HCT116 (cell line): Measurements from ENCODE around the gene POLR2J.
"Not testable (repeated sequence)": the region's sequence is repeated elsewhere in the genome, so short reads cannot be mapped to it uniquely, and the experiment has no call there.

ENCODE experiments used
- CEBPB ChIP-seq: IDR thresholded peaks from 2 replicates; pipeline ENCODE4 v1.6.1; 2012; ENCODE audit warnings: low read depth
- EZH2 ChIP-seq: fragments of 200-600 bp; sonication (generic); IDR thresholded peaks from 2 replicates; pipeline ENCODE4 v1.6.1; 2017; ENCODE audit warnings: antibody characterized with exemption, mixed run types
- EZH2phosphoT487 ChIP-seq: fragments of 200-600 bp; IDR thresholded peaks from 2 replicates; pipeline ENCODE4 v1.6.1; 2018; ENCODE audit warnings: antibody characterized with exemption, borderline replicate concordance
- FOSL1 ChIP-seq: IDR thresholded peaks from 2 replicates; pipeline ENCODE4 v1.6.1; 2012; ENCODE audit warnings: low read depth
- JUND ChIP-seq: IDR thresholded peaks from 2 replicates; pipeline ENCODE4 v1.6.1; 2012
- POLR2A ChIP-seq: IDR thresholded peaks from 2 replicates; pipeline ENCODE4 v1.7.0; 2011; ENCODE audit warnings: borderline replicate concordance; ENCODE audit not compliant: insufficient read depth, insufficient read length; ENCODE audit errors: extremely low read depth
- POLR2AphosphoS5 ChIP-seq: IDR thresholded peaks from 2 replicates; pipeline ENCODE4 v1.6.1; 2011; ENCODE audit warnings: mild to moderate bottlenecking, low read depth, low read length, moderate library complexity
- RAD21 ChIP-seq: IDR thresholded peaks from 2 replicates; pipeline ENCODE4 v1.6.1; 2012; ENCODE audit warnings: low read depth, mild to moderate bottlenecking
- SIN3A ChIP-seq: IDR thresholded peaks from 2 replicates; pipeline ENCODE4 v1.6.1; 2012; ENCODE audit warnings: low read depth
- TCF7L2 ChIP-seq: IDR thresholded peaks from 2 replicates; pipeline ENCODE4 v1.7.0; 2011; ENCODE audit warnings: borderline replicate concordance, inconsistent platforms; ENCODE audit not compliant: insufficient read depth, insufficient read length; ENCODE audit errors: extremely low read depth
- YY1 ChIP-seq: IDR thresholded peaks from 2 replicates; pipeline ENCODE4 v1.6.1; 2011; ENCODE audit warnings: low read length, low read depth, moderate library complexity, mild to moderate bottlenecking; ENCODE audit not compliant: insufficient replicate concordance; ENCODE audit errors: extremely low read depth
- ZNF274 ChIP-seq: fragments of 200-500 bp; sonication (Bioruptor generic); IDR thresholded peaks from 2 replicates; pipeline ENCODE4 v1.6.1; 2014; ENCODE audit warnings: mild to moderate bottlenecking, low read depth, low read length, inconsistent platforms
- TF ChIP-seq, protein P1 (sequence below), 3 experiments: fragments of 200-600 bp in 1 of 3; sonication (generic) in 1 of 3; IDR thresholded peaks in 2 of 3; conservative IDR thresholded peaks in 1 of 3; 2 replicates each; pipeline ENCODE4 v1.5.1; 2012 to 2017; ENCODE audit warnings: low read depth in 2 of 3, low read length in 2 of 3, antibody characterized with exemption in 1 of 3, borderline replicate concordance in 1 of 3, control low read depth in 1 of 3, mild to moderate bottlenecking in 1 of 3, mixed read lengths in 1 of 3, mixed run types in 1 of 3, moderate library complexity in 1 of 3; ENCODE audit not compliant: insufficient read depth in 1 of 3

DNA sequence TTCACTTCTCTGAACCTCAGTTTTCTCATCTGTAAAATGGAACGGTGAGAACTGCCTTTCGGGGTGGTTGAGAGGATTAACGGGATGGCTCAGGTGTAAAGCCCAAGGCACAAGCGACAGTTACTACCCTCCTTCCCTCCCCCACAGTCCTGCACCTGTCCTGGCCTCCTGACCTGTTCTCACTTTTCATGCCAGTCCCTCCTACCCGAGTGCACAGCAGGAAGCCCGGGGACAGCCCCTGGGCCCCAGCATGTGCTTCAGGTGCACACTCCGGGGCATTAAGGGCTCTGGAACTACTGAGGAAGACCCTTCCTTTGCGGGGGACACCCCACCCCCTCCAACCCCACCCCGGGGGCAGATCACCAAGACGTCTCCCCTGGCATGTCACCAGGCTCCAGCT is 38.2 kb upstream of the POLR2J start:
- not testable (repeated sequence) for TF ChIP-seq ZNF274, POLR2AphosphoS5, RAD21, YY1, POLR2A, FOSL1, EZH2, JUND, CEBPB, SIN3A, EZH2phosphoT487, TCF7L2
- TF ChIP-seq, protein P1, sequence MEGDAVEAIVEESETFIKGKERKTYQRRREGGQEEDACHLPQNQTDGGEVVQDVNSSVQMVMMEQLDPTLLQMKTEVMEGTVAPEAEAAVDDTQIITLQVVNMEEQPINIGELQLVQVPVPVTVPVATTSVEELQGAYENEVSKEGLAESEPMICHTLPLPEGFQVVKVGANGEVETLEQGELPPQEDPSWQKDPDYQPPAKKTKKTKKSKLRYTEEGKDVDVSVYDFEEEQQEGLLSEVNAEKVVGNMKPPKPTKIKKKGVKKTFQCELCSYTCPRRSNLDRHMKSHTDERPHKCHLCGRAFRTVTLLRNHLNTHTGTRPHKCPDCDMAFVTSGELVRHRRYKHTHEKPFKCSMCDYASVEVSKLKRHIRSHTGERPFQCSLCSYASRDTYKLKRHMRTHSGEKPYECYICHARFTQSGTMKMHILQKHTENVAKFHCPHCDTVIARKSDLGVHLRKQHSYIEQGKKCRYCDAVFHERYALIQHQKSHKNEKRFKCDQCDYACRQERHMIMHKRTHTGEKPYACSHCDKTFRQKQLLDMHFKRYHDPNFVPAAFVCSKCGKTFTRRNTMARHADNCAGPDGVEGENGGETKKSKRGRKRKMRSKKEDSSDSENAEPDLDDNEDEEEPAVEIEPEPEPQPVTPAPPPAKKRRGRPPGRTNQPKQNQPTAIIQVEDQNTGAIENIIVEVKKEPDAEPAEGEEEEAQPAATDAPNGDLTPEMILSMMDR (IDR thresholded peaks at IDR 0.05 in 2 of 3, conservative IDR thresholded peaks at IDR 0.05 in 1 of 3; ENCODE audit: borderline replicate concordance in 1 of 3, insufficient read depth in 1 of 3, low read depth in 2 of 3, low read length in 2 of 3) = not testable (repeated sequence)
